NCI-H2029 (cell line): ENCODE measurements around the gene SLC9C2.
"Not testable (repeated sequence)": the region's sequence is repeated elsewhere in the genome, so short reads cannot be mapped to it uniquely, and the experiment has no call there.

Source experiments
- DNase-seq: peaks from one replicate; lab custom pipeline; 2025; lab: John Stamatoyannopoulos, UW

Gene SLC9C2

DNA sequence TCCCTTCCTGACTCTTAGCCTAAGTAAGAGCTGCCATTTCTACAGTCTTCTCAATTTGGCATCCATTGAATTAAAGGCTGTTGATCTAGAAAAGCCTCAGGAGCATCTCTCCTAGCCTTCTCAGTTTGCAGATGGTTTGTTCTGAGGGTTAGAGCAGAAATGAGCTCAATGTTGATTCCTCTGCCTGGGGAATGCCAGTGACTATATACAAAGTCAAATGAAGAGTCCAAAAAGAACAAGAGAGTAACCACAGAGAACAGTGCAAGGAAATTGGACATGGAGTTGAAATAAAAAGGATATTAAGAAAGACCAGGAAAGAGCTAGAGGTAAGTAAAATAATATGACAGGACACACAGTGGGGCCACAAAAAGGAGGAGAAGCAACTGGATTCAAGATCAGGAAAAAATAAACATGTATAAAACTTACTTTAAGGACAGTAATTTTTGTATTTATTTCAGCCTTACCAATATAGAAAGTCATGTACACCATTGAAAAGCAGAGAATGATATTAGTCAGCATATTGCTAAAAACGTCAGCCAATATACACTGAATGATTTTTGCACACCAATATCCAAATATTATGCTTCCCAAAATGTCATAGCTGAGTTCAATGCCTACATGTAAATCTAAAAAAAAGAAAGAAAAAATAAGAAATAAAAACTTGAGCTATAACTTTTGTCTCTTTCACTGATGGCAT lies 21.3 kb downstream of the SLC9C2 start:
- DNase-seq = no peak

GRCh38 chr1:173580658-173581057 lies 22.2 kb downstream of the SLC9C2 start:
- DNase-seq = no peak

GRCh38 chr1:173580071-173580470 lies 22.8 kb downstream of the SLC9C2 start:
- no peak for DNase-seq

GRCh38 chr1:173573596-173573995 lies 29.3 kb downstream of the SLC9C2 start:
- DNase-seq = no peak

DNA sequence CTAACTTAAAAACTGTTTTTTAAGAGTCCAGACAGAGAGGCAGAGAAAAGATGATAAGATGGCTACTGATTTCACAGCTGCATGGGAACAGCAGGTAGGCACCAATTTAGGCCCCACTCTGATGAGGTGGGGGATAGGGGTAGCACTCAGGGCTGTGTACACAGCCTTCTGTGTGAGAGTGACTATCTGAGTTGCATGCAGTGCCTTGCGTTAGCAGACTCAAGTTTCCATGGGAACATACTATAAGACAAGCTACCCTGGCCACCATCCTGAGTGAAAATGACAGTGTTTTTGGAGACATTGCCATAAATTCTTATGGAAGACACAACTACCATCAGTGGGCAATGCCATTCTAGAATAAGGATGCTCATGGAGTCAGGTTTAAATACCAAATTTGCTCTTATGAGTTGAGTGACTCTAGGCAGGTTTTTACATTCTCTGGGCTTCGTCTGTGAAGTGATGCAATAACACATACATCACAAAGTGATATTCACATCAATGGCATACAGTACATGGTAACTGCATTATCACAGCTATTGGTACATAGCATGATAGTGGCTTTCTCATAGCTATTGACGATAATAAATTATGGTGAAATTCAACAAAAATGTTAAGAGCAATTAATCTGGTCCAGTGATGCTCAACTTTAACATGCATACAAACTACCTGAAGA lies 30.5 kb downstream of the SLC9C2 start:
- DNase-seq = no peak

GRCh38 chr1:173570370-173571007 lies 32.4 kb downstream of the SLC9C2 start:
- no peak for DNase-seq

GRCh38 chr1:173568483-173568882 lies 34.4 kb downstream of the SLC9C2 start:
- DNase-seq = no peak

DNA sequence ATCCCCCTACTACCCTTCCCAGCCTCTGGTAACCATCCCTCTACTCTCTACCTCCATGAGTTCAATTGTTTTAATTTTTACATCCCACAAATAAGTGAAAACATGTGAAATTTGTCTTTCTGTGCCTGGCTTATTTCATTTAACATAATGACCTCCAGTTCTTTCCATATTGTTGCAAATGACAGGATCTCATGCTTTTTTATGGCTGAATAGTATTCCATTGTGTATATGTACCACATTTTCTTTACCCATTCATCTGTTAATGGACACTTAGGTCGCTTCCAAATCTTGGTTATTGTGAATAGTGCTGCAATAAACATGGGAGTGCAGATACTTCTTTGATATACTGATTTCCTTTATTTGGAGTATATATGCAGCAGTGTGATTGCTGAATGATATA lies 39.0 kb downstream of the SLC9C2 start:
- DNase-seq = not testable (repeated sequence)

DNA sequence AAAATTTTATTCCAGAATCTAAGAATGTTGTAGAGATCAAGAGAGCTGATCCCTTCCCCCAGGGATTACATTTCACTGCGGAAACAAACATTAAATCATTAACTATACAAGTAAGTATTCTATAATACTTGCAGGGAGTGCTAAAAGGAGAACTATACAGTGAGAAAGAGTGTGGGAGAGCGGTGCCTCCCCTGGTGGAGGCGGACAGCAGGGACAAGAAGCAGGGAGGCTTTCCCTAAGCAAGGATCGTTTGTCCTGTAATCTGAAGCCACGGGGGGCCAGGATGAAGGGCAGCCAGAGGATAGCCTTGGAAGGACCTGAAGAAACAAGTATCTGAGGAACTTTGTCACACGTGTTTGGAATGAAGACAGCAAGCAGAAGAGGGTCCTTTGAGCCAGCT lies 40.1 kb downstream of the SLC9C2 start:
- no peak for DNase-seq

DNA sequence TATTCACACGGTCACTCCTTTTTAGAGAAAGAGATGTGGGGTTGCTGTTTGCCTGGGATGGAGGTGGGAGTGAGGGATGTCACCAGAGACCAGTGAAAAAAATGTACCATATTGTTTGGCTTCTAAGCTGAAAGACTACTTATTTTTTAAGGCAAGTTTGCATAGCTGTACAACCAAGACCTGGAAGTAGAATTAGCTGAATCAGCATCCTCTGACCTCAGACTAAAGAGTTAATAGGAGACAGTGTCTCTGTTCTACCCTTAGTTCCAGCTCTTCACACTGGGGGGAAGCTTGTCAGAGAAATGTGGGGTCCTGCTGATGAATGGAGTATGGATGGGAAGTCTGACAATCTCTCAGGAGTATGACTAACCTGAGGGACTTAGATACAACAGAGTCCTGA lies 41.6 kb downstream of the SLC9C2 start:
- DNase-seq = no peak

GRCh38 chr1:173560285-173560880 lies 42.5 kb downstream of the SLC9C2 start:
- DNase-seq = no peak

DNA sequence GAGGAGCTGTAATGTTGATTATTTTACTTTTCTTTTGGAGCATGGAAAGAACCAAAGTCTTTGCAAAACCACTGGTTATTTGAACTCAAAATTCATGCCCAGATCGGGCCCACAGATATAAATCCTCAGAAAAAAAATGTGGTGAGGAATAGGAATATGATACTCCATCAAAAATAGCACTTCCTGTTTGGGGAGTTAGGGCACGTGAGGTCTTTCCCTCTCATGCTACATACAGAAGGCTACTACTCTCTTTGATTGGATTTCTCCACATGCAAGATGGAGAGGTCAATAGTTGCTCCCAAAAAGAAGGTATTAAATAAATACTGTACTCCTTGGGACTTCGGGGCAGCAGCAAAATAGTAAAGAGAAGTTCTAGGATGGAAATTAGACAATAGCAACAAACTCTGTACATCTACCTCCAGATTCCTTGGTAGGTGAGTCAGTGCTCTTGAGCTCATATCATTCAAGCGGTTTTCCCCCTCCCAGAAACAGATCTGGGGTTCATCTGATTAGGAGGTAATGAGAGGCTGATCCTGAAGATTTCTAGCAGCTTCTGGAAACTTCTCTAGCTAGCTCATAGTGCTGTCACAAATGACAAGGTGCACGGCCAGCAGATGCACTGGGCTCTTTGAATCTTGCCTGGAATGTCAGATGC lies 47.1 kb downstream of the SLC9C2 start:
- DNase-seq = no peak

GRCh38 chr1:173554541-173555250 lies 48.2 kb downstream of the SLC9C2 start:
- DNase-seq = no peak

DNA sequence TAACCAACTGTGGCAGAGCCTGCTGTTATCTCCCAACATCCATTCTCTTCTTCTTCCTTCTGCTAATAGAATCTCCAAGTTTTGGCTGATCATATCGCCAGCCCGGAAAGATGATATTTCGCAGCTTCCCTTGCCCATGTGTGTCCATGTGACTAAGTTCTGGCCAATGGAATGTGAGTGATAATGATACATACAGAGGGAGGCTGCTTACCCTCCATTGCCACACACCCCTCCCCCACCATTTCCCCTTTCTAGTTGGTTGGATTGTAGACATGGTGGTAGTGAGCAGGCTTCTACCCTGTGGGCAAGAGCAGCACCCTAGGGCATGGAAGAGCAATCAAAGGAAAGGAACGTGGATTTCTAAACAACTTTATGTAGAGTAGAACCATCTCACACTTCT lies 48.8 kb downstream of the SLC9C2 start:
- DNase-seq = no peak

- DNase-seq = no peak
Measured at GRCh38 chr1:173553312-173553711, 49.6 kb downstream of the SLC9C2 start.

GRCh38 chr1:173551699-173552098 lies 51.2 kb downstream of the SLC9C2 start:
- DNase-seq = no peak

GRCh38 chr1:173549813-173550212 lies 53.1 kb downstream of the SLC9C2 start:
- no peak for DNase-seq

DNA sequence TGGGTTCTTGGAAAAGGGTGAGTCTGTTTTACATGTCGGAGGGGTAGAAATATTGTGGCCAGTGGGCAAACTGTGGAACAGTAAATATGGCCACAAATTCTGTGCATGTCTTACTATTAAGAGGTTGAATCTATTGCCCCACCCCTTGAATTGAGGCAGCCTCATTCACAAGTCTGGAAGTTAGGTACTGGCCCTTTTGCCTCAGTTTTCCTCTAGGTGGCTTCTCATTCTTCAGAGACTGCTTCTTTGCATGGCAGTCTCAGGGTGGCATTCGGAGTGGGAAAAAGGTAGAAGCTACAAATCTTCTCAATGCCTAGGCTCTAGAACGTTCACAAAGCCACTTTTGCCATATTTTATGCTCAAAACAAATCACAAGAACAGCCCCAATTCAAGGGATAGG lies 57.2 kb downstream of the SLC9C2 start:
- DNase-seq = no peak

- no peak for DNase-seq
Measured at GRCh38 chr1:173536223-173536622, 66.6 kb downstream of the SLC9C2 start.

DNA sequence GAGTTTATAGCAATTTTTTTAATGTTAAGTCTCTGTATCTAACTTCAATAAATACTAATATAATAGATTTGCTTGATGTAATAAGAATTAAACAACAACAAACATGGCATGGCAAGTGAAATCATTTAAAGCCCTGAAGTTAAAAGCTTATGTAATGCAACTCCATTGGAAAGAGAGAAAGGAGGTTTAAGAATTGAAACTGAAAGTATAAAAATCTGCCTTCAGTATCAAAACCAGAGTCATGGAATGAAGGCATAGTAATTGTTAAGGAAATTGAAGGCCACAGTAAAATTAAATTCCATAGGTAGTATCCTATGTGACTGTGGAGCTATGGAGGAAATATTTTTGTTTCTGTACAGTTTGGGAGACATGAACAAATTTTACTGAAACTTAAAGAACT lies 70.6 kb downstream of the SLC9C2 start:
- DNase-seq = no peak

- no peak for DNase-seq
Measured at GRCh38 chr1:173530795-173531693, 71.8 kb downstream of the SLC9C2 start.
